ENCODE results near the gene CNTN5.

GRCh38 chr11:100066399-100066798 is 1045.7 kb downstream of the CNTN5 start:
- no peak for TF ChIP-seq CTCF (IDR thresholded peaks at IDR 0.05)
- no peak for TF ChIP-seq POLR2A (IDR thresholded peaks at IDR 0.05)

Data from lower leg skin (tissue), 3 donors.